22Rv1 (cell line): Measurements from ENCODE around the gene ADAP1.

ENCODE experiments used
- H3K27ac ChIP-seq: fragments of 450-650 bp; 2 replicates; pipeline ENCODE4 v1.5.1; 2017
- CTCF ChIP-seq: fragments of 450-650 bp; IDR thresholded peaks from 2 replicates; pipeline ENCODE4 v1.5.1; 2017; ENCODE audit warnings: mild to moderate bottlenecking
- ZFX ChIP-seq: fragments of 450-650 bp; IDR thresholded peaks from 2 replicates; pipeline ENCODE4 v1.6.1; 2017; ENCODE audit warnings: antibody characterized with exemption, borderline replicate concordance

Gene ADAP1

GRCh38 chr7:882336-883035 is 72.0 kb downstream of the ADAP1 start:
- H3K27ac ChIP-seq = peak overlapping the region; percentile 84
- TF ChIP-seq ZFX (no peak), CTCF (no peak)

GRCh38 chr7:881441-882234 is 72.8 kb downstream of the ADAP1 start:
- TF ChIP-seq ZFX (no peak), CTCF (no peak)
- peak overlapping the region; percentile 84 for H3K27ac ChIP-seq

GRCh38 chr7:880450-880849 is 74.0 kb downstream of the ADAP1 start:
- peak overlapping the region; percentile 84 for H3K27ac ChIP-seq
- TF ChIP-seq ZFX (no peak), CTCF (no peak)

DNA sequence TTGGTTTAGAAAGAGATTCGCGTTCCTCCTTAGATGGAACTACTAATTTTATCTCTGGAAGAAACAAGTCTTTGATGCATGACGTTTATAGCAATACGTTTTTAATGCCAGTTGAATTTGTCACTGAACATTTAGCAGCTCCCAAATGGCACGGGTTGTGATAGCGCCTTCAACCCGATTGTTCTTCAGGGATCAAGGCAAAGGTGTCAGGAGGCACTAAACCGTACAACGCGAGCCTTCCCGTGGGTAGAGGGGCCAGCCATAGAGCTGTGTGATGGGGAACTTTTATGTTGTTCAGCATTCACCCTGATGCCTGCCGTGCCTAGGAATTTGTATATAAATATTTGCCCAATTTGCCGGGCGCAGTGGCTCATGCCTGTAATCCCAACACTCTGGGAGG is 74.8 kb downstream of the ADAP1 start:
- peak overlapping the region; percentile 84 for H3K27ac ChIP-seq
- TF ChIP-seq ZFX (no peak), CTCF (no peak)

GRCh38 chr7:879093-879492 is 75.4 kb downstream of the ADAP1 start:
- no peak for TF ChIP-seq ZFX
- no peak for TF ChIP-seq CTCF
- peak overlapping the region; percentile 84 for H3K27ac ChIP-seq

DNA sequence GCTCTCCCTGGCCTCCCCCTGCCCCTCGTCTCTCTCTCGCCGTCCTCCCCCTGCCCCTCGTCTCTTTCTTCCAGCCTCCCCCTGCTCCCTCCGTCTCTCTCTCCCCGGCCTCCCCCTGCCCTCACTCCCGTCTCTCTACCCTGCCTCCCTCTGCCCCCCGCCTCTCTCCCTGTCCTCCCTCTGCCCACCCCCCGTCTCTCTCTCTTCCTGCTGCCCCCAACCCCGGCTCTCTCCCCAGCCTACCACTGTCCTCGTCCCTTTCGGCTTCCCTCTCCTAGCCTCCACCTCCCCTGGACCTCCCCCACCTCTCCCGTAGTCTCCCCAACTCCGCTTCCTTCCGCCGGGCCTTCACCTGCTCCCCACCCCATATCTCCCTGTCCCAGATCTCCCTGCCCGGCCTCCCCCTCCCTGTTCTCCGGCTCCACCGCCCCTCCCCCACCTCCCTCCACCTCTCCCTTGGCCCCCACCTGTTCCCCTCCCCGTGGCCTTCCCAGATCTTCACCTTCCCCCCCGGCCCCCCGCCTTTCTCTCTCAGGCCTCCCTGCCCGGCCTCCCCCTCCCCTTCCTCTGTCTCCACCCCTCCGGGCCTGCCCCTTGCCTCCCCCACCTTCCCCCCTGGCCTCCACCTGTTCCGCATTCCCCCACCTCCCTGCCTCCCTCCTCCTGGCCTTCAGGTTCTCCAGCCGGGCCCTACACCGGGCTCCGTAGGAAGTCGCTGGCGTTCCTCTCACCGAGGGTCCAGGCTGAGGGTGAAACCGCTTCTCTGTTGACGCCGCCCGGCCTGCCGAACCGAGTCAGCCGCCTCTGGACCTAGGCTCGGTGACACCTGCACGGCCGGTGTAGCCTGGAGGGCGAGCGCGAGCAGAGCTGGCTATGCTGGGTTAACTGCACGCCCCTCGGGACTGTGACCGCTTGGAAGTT is 76.9 kb downstream of the ADAP1 start:
- H3K27ac ChIP-seq = peak overlapping the region; percentile 84
- TF ChIP-seq CTCF = no peak
- TF ChIP-seq ZFX = no peak
